Thoracic aorta (tissue), 2 donors: Measurements from ENCODE around the gene CCER1. TPM values are rescaled to one million over a fixed set of nuclear protein-coding genes. Genes with fewer than 3 reads are reported as not detected.
"Not testable (repeated sequence)": the region's sequence is repeated elsewhere in the genome, so short reads cannot be mapped to it uniquely, and the experiment has no call there.

ENCODE experiments used
- ATAC-seq: fragments of 150-250 bp; one replicate; pipeline ENCODE4 v1.8.0; 2017; ENCODE audit warnings: low read depth; ENCODE audit not compliant: insufficient number of reproducible peaks, low FRiP score
- DNase-seq: peaks from one replicate; pipeline ENCODE4 v3.0.0-alpha.2; 2020; ENCODE audit warnings: low spot score
- H3K27ac ChIP-seq, 2 donors: fragments of 200-600 bp; sonication (generic); 1 replicate in 1 of 2; 2 replicates in 1 of 2; pipeline ENCODE4 v1.5.1; 2016; ENCODE audit warnings: mild to moderate bottlenecking in 2 of 2, moderate library complexity in 2 of 2
- H3K27me3 ChIP-seq: fragments of 200-600 bp; sonication (generic); replicated peaks from 2 replicates; pipeline ENCODE4 v1.6.0; 2016; ENCODE audit warnings: mild to moderate bottlenecking; ENCODE audit not compliant: insufficient read depth
- H3K36me3 ChIP-seq: fragments of 200-600 bp; sonication (generic); one replicate; pipeline ENCODE4 v1.5.1; 2016
- H3K4me1 ChIP-seq, 2 donors: fragments of 200-600 bp; sonication (generic); 1 replicate in 1 of 2; 2 replicates in 1 of 2; pipeline versions ENCODE4 v1.5.1 to v1.6.0; 2016; ENCODE audit warnings: low read depth in 2 of 2, mild to moderate bottlenecking in 1 of 2; ENCODE audit not compliant: control insufficient read depth in 1 of 2
- H3K4me3 ChIP-seq: fragments of 200-600 bp; sonication (generic); 2 replicates; pipeline ENCODE4 v1.5.1; 2016; ENCODE audit warnings: mild to moderate bottlenecking
- H3K9me3 ChIP-seq: fragments of 200-600 bp; sonication (generic); 2 replicates; pipeline ENCODE4 v1.5.1; 2016
- total RNA-seq, 2 donors: library from RNA; depleted of rRNA; stranded (reverse); fragments of >200 nt; gene quantifications; one replicate each; pipeline versions ENCODE4 v1.1.0 to v1.2.3, GENCODE V29; 2016
- TF ChIP-seq, protein P1 (sequence below): fragments of 200-600 bp; sonication (generic); IDR thresholded peaks from one replicate; pipeline ENCODE4 v1.5.1; 2019; ENCODE audit warnings: antibody characterized with exemption

The CCER1 gene
- total RNA-seq, 2 donors from 2014 or later, result not detected

DNA sequence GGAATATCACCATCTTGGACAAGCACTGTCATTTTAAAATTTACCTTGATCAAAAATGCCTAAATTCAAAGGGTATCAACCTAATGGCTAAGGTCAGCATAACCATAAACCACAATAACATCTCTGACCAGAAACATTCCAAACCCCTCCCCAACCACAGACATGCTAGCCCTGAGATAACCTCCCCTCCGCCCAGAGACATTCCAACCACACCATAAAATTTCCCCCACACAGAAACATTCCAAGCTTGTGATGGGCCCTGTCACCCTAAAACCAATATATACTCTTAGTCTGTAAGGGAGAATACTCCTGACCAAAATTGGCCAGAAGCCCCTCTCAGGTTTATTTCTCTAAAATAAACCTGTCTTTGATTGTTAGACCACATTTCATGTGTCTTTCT lies 32.1 kb upstream of the CCER1 start:
- TF ChIP-seq, protein P1, sequence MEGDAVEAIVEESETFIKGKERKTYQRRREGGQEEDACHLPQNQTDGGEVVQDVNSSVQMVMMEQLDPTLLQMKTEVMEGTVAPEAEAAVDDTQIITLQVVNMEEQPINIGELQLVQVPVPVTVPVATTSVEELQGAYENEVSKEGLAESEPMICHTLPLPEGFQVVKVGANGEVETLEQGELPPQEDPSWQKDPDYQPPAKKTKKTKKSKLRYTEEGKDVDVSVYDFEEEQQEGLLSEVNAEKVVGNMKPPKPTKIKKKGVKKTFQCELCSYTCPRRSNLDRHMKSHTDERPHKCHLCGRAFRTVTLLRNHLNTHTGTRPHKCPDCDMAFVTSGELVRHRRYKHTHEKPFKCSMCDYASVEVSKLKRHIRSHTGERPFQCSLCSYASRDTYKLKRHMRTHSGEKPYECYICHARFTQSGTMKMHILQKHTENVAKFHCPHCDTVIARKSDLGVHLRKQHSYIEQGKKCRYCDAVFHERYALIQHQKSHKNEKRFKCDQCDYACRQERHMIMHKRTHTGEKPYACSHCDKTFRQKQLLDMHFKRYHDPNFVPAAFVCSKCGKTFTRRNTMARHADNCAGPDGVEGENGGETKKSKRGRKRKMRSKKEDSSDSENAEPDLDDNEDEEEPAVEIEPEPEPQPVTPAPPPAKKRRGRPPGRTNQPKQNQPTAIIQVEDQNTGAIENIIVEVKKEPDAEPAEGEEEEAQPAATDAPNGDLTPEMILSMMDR, result no peak
- H3K9me3 ChIP-seq, result no peaks in the 10 kb centered on the region
- ATAC-seq (no peak), DNase-seq (no peak)
- H3K4me3 ChIP-seq, result no peak overlapping the region
- H3K4me1 ChIP-seq, result no peaks in the 10 kb centered on the region
- no peak overlapping the region for H3K27ac ChIP-seq
- H3K27me3 ChIP-seq, result no peaks in the 10 kb centered on the region
- no peaks in the 10 kb centered on the region for H3K36me3 ChIP-seq

DNA sequence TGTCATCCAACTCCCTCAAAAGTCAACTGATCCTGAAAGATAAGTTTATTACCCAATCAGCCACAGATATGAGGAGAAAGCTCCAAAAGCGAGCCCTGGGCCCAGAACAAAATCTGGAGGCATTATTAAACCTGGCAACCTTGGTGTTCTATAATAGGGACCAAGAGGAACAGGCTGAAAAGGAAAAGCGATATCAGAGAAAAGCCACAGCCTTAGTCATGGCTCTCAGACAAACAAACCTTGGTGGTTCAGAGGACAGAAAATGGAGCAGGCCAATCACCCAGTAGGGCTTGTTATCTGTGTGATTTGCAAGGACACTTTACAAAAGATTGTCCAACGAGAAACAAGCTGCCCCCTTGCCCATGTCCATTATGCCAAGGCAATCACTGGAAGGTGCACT lies 30.4 kb upstream of the CCER1 start:
- ATAC-seq, H3K27me3 ChIP-seq, H3K36me3 ChIP-seq, H3K4me1 ChIP-seq, H3K9me3 ChIP-seq, H3K27ac ChIP-seq, DNase-seq, H3K4me3 ChIP-seq: not testable (repeated sequence)

DNA sequence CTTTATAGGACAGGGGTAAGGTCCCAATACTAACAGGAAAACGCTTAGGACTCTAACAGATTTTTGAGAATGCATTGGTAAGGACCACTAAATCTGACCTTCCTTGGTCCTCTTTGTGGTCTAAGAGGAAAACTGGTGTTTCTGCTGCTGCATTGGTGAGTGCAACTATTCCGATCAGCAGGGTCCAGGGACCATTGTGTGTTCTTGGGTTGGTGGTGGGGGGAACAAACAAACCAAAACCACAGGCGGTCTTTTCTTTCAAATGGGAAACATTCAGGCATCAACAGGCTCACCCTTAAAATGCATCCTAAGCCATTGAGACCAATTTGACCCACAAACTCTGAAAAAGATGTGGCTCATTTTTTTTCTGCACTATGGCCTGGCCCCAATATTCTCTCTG lies 29.1 kb upstream of the CCER1 start:
- H3K27me3 ChIP-seq, result no peaks in the 10 kb centered on the region
- no peaks in the 10 kb centered on the region for H3K36me3 ChIP-seq
- no peak for ATAC-seq
- no peak for DNase-seq
- TF ChIP-seq, protein P1, result no peak
- no peak overlapping the region for H3K27ac ChIP-seq
- H3K9me3 ChIP-seq, result no peaks in the 10 kb centered on the region
- H3K4me3 ChIP-seq, result no peak overlapping the region
- H3K4me1 ChIP-seq, result no peaks in the 10 kb centered on the region

DNA sequence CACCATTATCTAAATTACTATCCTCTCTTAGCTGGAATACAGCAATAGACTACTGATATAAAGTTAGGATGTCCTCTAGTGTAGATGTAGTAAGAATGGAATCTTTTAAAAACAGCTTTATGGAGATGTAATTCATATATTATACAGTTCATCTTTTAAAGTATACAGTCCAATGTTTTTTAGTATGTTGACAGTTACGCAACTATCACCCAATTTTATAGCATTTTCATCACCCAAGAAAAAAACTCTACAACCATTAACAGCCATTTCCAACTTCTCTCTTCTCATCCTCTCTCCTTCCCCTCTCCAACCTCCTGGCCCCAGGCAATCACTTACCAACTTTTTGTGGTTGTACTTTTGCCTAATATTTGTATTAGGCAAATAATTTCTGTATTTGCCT lies 27.2 kb upstream of the CCER1 start:
- no peaks in the 10 kb centered on the region for H3K36me3 ChIP-seq
- TF ChIP-seq, protein P1, result no peak
- no peak overlapping the region for H3K4me3 ChIP-seq
- H3K27ac ChIP-seq, result no peak overlapping the region
- no peaks in the 10 kb centered on the region for H3K4me1 ChIP-seq
- H3K9me3 ChIP-seq, result no peaks in the 10 kb centered on the region
- H3K27me3 ChIP-seq, result no peaks in the 10 kb centered on the region
- no peak for DNase-seq
- no peak for ATAC-seq

DNA sequence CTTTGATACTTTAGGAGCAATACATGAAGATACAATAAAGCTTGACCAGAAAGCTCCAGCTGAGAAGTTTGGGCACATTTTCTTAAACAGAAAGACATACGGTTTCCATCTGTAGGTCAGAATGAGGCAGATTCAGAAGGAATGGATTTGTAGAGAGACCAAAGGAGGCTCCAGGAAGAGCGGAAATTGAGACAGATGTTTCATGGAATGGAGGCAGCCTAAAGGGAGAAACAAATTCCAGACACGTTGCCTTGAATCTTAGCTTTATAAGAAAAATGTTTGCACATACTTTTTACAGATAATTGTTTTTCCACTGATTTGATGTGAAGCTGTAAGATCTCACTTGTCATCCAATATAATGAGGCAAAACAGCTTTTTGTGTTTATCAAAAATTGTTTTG lies 25.0 kb upstream of the CCER1 start:
- TF ChIP-seq, protein P1, result no peak
- DNase-seq, result no peak
- Histone ChIP-seq H3K36me3 (no peaks in the 10 kb centered on the region), H3K4me1 (no peaks in the 10 kb centered on the region), H3K4me3 (no peak overlapping the region), H3K9me3 (no peaks in the 10 kb centered on the region), H3K27me3 (no peaks in the 10 kb centered on the region), H3K27ac (no peak overlapping the region)
- no peak for ATAC-seq

DNA sequence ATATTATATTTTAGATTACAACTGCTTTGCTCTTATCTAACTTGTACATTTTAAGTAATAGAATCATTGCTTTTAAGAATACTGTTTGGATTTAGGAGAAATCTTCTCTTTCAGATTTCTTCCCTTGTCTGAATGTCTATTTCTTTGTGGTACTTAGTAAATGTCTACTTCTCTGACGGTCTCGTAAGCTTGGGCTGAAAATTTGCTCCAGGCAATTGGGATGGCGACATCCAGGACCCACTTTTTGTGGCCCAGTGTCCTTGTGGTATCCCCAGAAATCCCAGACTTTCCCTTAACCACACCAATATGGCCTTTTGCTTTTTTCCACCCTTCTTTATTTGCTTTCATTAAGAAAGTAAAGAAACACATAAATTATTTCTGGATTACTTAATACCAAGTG lies 24.0 kb upstream of the CCER1 start:
- H3K4me1 ChIP-seq, result no peaks in the 10 kb centered on the region
- no peaks in the 10 kb centered on the region for H3K27me3 ChIP-seq
- H3K36me3 ChIP-seq, result no peaks in the 10 kb centered on the region
- ATAC-seq (no peak), DNase-seq (no peak)
- no peak overlapping the region for H3K4me3 ChIP-seq
- no peak overlapping the region for H3K27ac ChIP-seq
- no peaks in the 10 kb centered on the region for H3K9me3 ChIP-seq
- TF ChIP-seq, protein P1, result no peak
